Pancreas (tissue), 10 donors: ENCODE measurements around the gene NISCH. TPM values are rescaled to one million over a fixed set of nuclear protein-coding genes. Genes with fewer than 3 reads are reported as not detected.

Experiments used
- ATAC-seq, 4 donors: fragments of 200-7000 bp; cut with Tn5 transposase; one replicate each; pipeline versions ENCODE4 v1.8.0 to v1.9.1; 2020; ENCODE audit warnings: mild to moderate bottlenecking in 4 of 4, moderate library complexity in 4 of 4
- DNase-seq, 6 donors: peaks; one replicate each; pipeline ENCODE4 v3.0.0-alpha.2; 2020
- FAIRE-seq: peaks from 2 replicates; lab custom pipeline; 2012; peaks lifted over from hg19 to GRCh38; lab: Jason Lieb, UNC
- H3K27ac ChIP-seq, 4 donors: fragments of 200-600 bp; sonication (generic); 1 replicate in 3 of 4; 2 replicates in 1 of 4; pipeline versions ENCODE4 v1.5.0 to v1.8.0; 2020
- H3K27me3 ChIP-seq, 4 donors: fragments of 200-600 bp; one replicate each; pipeline ENCODE4 v1.8.0; 2021
- H3K36me3 ChIP-seq, 3 donors: fragments of 200-600 bp; sonication (generic) in 1 of 3; one replicate each; pipeline versions ENCODE4 v1.5.0 to v1.8.0; 2020 to 2021
- H3K4me1 ChIP-seq, 3 donors: fragments of 200-600 bp; one replicate each; pipeline ENCODE4 v1.8.0; 2021
- H3K4me3 ChIP-seq, 4 donors: fragments of 200-600 bp; sonication (generic) in 2 of 4; one replicate each; pipeline versions ENCODE4 v1.5.0 to v1.8.0; 2020 to 2021
- H3K9me3 ChIP-seq, 4 donors: fragments of 200-600 bp; one replicate each; pipeline ENCODE4 v1.8.0; 2021
- CTCF ChIP-seq, 4 donors: fragments of 200-600 bp; sonication (generic) in 3 of 4; IDR thresholded peaks; one replicate each; pipeline versions ENCODE4 v1.5.0 to v1.8.0; 2021; ENCODE audit warnings: antibody characterized with exemption in 4 of 4
- WGBS, 2 donors: extraction: QIAGEN DNeasy Blood & Tissue Kit; methylation state at CpG; one replicate each; pipeline ENCODE4 v1.1.7; 2013; 5-methylcytosine and 5-hydroxymethylcytosine counted together
- intact Hi-C, 3 donors: fragments of 100-400 bp; cut with DNase I; formaldehyde crosslinking; loops; one replicate each; pipeline versions ENCODE4 v1.11.1 to v1.14.2; 2022
- polyA plus RNA-seq, 2 donors: library from polyadenylated mRNA; stranded (reverse); fragments of 200-250 nt; gene quantifications; one replicate each; pipeline ENCODE4 v1.2.3, GENCODE V29; 2013
- total RNA-seq, 6 donors: library from RNA; stranded (reverse); fragmentation: NEBNext Ultra II Directional in 4 of 6; extraction: Animal tissue kit (Norgen Biotek cat#: 25700) in 4 of 6; gene quantifications; one replicate each; pipeline versions ENCODE4 v1.2.1 to v1.2.4, GENCODE V29; 2021 to 2023
- donor health status: healthy with polysubstance abuse.
- donor health status: DM: no; HTN: no; CAD: no; lungs with moderate emphysema.
- donor health status: DM: no; HTN: no; CAD: no.
- donor health status: control.
- donor health status: control.
- donor health status: Bipolar disorder and iron deficiency.
- donor health status: DM: yes; HTN: yes; CAD: no.
- donor health status: DM: no; HTN: no; CAD: no.
- donor health status: DM: no; HTN: no; CAD: no.
- donor health status: DM: yes; HTN: yes; CAD: no.

NISCH gene
- total and polyA plus RNA-seq, 8 donors = 24.4 to 109 (median 37.6) TPM

GRCh38 chr3:52454250-52454937 is 1.0 kb upstream of the NISCH start:
- intact Hi-C loops = no loop called here
- Histone ChIP-seq H3K9me3 (no peaks in the 10 kb centered on the region), H3K4me1 (peaks cover 6 to 20% (median 12%) of the 10 kb centered on the region in 3 donors), H3K36me3 (peaks cover 0 to 6% (median 4%) of the 10 kb centered on the region in 3 donors), H3K4me3 (peak overlapping the region in 2 of 4 donors; percentile 64 to 78), H3K27ac (peak overlapping the region; percentile 44 to 90 (median 81)), H3K27me3 (no peaks in the 10 kb centered on the region)
- TF ChIP-seq CTCF (IDR thresholded peaks at IDR 0.05) = no peak
- ATAC-seq (no peak), DNase-seq (peak in 3 of 6 donors; percentile 38 to 72 (median 64)), FAIRE-seq (no peak)
- WGBS, 2 donors = 36 to 38% methylated on average over 8 of the region's 8 CpGs

GRCh38 chr3:52454938-52455282 is 494 bp upstream of the NISCH start:
- FAIRE-seq (no peak), ATAC-seq (peak in 1 of 4 donors; percentile 2), DNase-seq (no peak)
- intact Hi-C loops = no loop called here
- no peaks in the 10 kb centered on the region for H3K9me3 ChIP-seq
- peak overlapping the region; percentile 55 to 78 (median 70) for H3K4me3 ChIP-seq
- TF ChIP-seq CTCF (IDR thresholded peaks at IDR 0.05) = no peak
- H3K27me3 ChIP-seq = no peaks in the 10 kb centered on the region
- H3K4me1 ChIP-seq = peaks cover 6 to 17% (median 8%) of the 10 kb centered on the region in 3 donors
- 14 to 17% methylated on average over 11 of the region's 11 CpGs for WGBS, 2 donors
- peaks cover 0 to 6% (median 6%) of the 10 kb centered on the region in 3 donors for H3K36me3 ChIP-seq
- peak overlapping the region; percentile 44 to 90 (median 81) for H3K27ac ChIP-seq

- no peak for TF ChIP-seq CTCF (IDR thresholded peaks at IDR 0.05)
- ATAC-seq (peak in 3 of 4 donors; percentile 16 to 34 (median 29)), FAIRE-seq (no peak), DNase-seq (peak in 1 of 6 donors; percentile 47)
- intact Hi-C loops = no loop called here
- H3K4me3 ChIP-seq = peak overlapping the region; percentile 55 to 78 (median 70)
- H3K36me3 ChIP-seq = peaks cover 0 to 10% (median 6%) of the 10 kb centered on the region in 3 donors
- H3K9me3 ChIP-seq = no peaks in the 10 kb centered on the region
- WGBS, 2 donors = 38 to 43% methylated on average over 13 of the region's 13 CpGs
- H3K27ac ChIP-seq = peak overlapping the region; percentile 57 to 90 (median 81)
- H3K27me3 ChIP-seq = no peaks in the 10 kb centered on the region
- H3K4me1 ChIP-seq = peaks cover 0 to 10% (median 6%) of the 10 kb centered on the region in 3 donors
Measured at GRCh38 chr3:52456169-52456799, 880 bp downstream of the NISCH start.

GRCh38 chr3:52456800-52457183 is 1.4 kb downstream of the NISCH start:
- WGBS, 2 donors = 76 to 85% methylated on average over 5 of the region's 5 CpGs
- FAIRE-seq = no peak
- no peak for DNase-seq
- ATAC-seq = no peak
- Histone ChIP-seq H3K27me3 (no peaks in the 10 kb centered on the region), H3K4me1 (peaks cover 0 to 10% (median 6%) of the 10 kb centered on the region in 3 donors), H3K9me3 (no peaks in the 10 kb centered on the region), H3K36me3 (peaks cover 0 to 11% (median 6%) of the 10 kb centered on the region in 3 donors), H3K27ac (peak overlapping the region in 3 of 4 donors; percentile 75 to 90 (median 87)), H3K4me3 (peak overlapping the region in 1 of 4 donors; percentile 78)
- no peak for TF ChIP-seq CTCF (IDR thresholded peaks at IDR 0.05)
- intact Hi-C loops = no loop called here
